ENCODE data around the gene PARVB.

- TF ChIP-seq ZNF558 (tag by site-specific recombination; IDR thresholded peaks at IDR 0.05) (no peak), CTCF (tag by site-specific recombination; IDR thresholded peaks at IDR 0.05) (no peak), EGR2 (tag by site-specific recombination; IDR thresholded peaks at IDR 0.05; ENCODE audit: low read depth) (no peak), ZNF23 (tag by site-specific recombination; IDR thresholded peaks at IDR 0.05; ENCODE audit: borderline replicate concordance) (no peak), ZNF341 (tag by site-specific recombination; IDR thresholded peaks at IDR 0.05; ENCODE audit: low read depth) (no peak), ZNF777 (tag by site-specific recombination; IDR thresholded peaks at IDR 0.05; ENCODE audit: borderline replicate concordance) (no peak), ZNF112 (tag by site-specific recombination; IDR thresholded peaks at IDR 0.05) (no peak), ZNF10 (tag by site-specific recombination; IDR thresholded peaks at IDR 0.05) (no peak), OVOL3 (tag by site-specific recombination; IDR thresholded peaks at IDR 0.05) (no peak)
- TF ChIP-seq, protein P1, sequence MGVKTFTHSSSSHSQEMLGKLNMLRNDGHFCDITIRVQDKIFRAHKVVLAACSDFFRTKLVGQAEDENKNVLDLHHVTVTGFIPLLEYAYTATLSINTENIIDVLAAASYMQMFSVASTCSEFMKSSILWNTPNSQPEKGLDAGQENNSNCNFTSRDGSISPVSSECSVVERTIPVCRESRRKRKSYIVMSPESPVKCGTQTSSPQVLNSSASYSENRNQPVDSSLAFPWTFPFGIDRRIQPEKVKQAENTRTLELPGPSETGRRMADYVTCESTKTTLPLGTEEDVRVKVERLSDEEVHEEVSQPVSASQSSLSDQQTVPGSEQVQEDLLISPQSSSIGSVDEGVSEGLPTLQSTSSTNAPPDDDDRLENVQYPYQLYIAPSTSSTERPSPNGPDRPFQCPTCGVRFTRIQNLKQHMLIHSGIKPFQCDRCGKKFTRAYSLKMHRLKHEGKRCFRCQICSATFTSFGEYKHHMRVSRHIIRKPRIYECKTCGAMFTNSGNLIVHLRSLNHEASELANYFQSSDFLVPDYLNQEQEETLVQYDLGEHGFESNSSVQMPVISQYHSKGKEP (tag by site-specific recombination; IDR thresholded peaks at IDR 0.05), result no peak
- TF ChIP-seq, protein P2, sequence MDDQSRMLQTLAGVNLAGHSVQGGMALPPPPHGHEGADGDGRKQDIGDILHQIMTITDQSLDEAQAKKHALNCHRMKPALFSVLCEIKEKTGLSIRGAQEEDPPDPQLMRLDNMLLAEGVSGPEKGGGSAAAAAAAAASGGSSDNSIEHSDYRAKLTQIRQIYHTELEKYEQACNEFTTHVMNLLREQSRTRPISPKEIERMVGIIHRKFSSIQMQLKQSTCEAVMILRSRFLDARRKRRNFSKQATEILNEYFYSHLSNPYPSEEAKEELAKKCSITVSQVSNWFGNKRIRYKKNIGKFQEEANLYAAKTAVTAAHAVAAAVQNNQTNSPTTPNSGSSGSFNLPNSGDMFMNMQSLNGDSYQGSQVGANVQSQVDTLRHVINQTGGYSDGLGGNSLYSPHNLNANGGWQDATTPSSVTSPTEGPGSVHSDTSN (CRISPR knock-in tag; IDR thresholded peaks at IDR 0.05), result no peak
Measured at GRCh38 chr22:44051358-44051757, 27.3 kb downstream of the PARVB start.

Measured in HEK293 (cell line).